ENCODE measurements around the gene NDUFA13. TPM values are rescaled to one million over a fixed set of nuclear protein-coding genes. Genes with fewer than 3 reads are reported as not detected.

NDUFA13 gene
- total RNA-seq, 1 donor from 2014 or later, result 47.9 TPM

GRCh38 chr19:19546751-19547162, 30.7 kb downstream of the NDUFA13 start:
- H3K27ac ChIP-seq, result no peak overlapping the region
- H3K4me3 ChIP-seq, result no peak overlapping the region
- no peaks in the 10 kb centered on the region for H3K9me3 ChIP-seq
- H3K36me3 ChIP-seq, result no peaks in the 10 kb centered on the region
- no peak for TF ChIP-seq POLR2A (IDR thresholded peaks at IDR 0.05)
- TF ChIP-seq CTCF (IDR thresholded peaks at IDR 0.05), result no peak
- intact Hi-C loops (cut with DNase I), result loop anchor here (10.0 kb wide), 1 partner anchor 408 kb away; no protein-coding TSS in a partner anchor
- no peak for DNase-seq (ENCODE audit: extremely low spot score in 2 of 2)
- no peaks in the 10 kb centered on the region for H3K27me3 ChIP-seq
- peaks cover 11% of the 10 kb centered on the region for H3K4me1 ChIP-seq

GRCh38 chr19:19547674-19548336, 31.8 kb downstream of the NDUFA13 start:
- intact Hi-C loops (cut with DNase I), result loop anchor here (10.0 kb wide), 1 partner anchor 407 kb away; no protein-coding TSS in a partner anchor
- no peak for DNase-seq (ENCODE audit: extremely low spot score in 2 of 2)
- no peak overlapping the region for H3K4me3 ChIP-seq
- no peaks in the 10 kb centered on the region for H3K36me3 ChIP-seq
- H3K9me3 ChIP-seq, result no peaks in the 10 kb centered on the region
- no peaks in the 10 kb centered on the region for H3K27me3 ChIP-seq
- no peak overlapping the region for H3K27ac ChIP-seq
- TF ChIP-seq CTCF (IDR thresholded peaks at IDR 0.05) (no peak), POLR2A (IDR thresholded peaks at IDR 0.05) (no peak), POLR2AphosphoS5 (IDR thresholded peaks at IDR 0.05; ENCODE audit: insufficient read depth in 1 of 2, low read depth in 1 of 2) (no peak)
- peaks cover 6% of the 10 kb centered on the region for H3K4me1 ChIP-seq

- Histone ChIP-seq H3K9me3 (no peaks in the 10 kb centered on the region), H3K27ac (no peak overlapping the region), H3K36me3 (no peaks in the 10 kb centered on the region), H3K27me3 (no peaks in the 10 kb centered on the region), H3K4me3 (no peak overlapping the region), H3K4me1 (peaks cover 6% of the 10 kb centered on the region)
- intact Hi-C loops (cut with DNase I), result loop anchor here (10.0 kb wide), 1 partner anchor 406 kb away; no protein-coding TSS in a partner anchor
- no peak for DNase-seq (ENCODE audit: extremely low spot score in 2 of 2)
- TF ChIP-seq POLR2AphosphoS5 (IDR thresholded peaks at IDR 0.05; ENCODE audit: insufficient read depth in 1 of 2, low read depth in 1 of 2), result no peak
- no peak for TF ChIP-seq POLR2A (IDR thresholded peaks at IDR 0.05)
- TF ChIP-seq CTCF (IDR thresholded peaks at IDR 0.05), result no peak
Measured at GRCh38 chr19:19548915-19549759, 33.1 kb downstream of the NDUFA13 start.

GRCh38 chr19:19549804-19550464, 33.9 kb downstream of the NDUFA13 start:
- intact Hi-C loops (cut with DNase I), result loop anchor here (10.0 kb wide), 1 partner anchor 405 kb away; no protein-coding TSS in a partner anchor

More at GRCh38 chr19:19549804-19550464, 33.9 kb downstream of the NDUFA13 start:
- no peaks in the 10 kb centered on the region for H3K9me3 ChIP-seq
- no peak overlapping the region for H3K27ac ChIP-seq
- H3K36me3 ChIP-seq, result no peaks in the 10 kb centered on the region
- no peak for TF ChIP-seq POLR2AphosphoS5 (IDR thresholded peaks at IDR 0.05; ENCODE audit: insufficient read depth in 1 of 2, low read depth in 1 of 2)
- no peak for TF ChIP-seq CTCF (IDR thresholded peaks at IDR 0.05)
- no peak for TF ChIP-seq POLR2A (IDR thresholded peaks at IDR 0.05)
- H3K27me3 ChIP-seq, result no peaks in the 10 kb centered on the region
- peaks cover 6% of the 10 kb centered on the region for H3K4me1 ChIP-seq
- no peak overlapping the region for H3K4me3 ChIP-seq
- DNase-seq (ENCODE audit: extremely low spot score in 2 of 2), result no peak
